GM23248 (cell line): Measurements from ENCODE around the gene SETBP1.

ENCODE experiments used
- EZH2 ChIP-seq: fragments of 200-600 bp; sonication (generic); IDR thresholded peaks from 2 replicates; pipeline ENCODE4 v1.6.1; 2018; ENCODE audit warnings: antibody characterized with exemption, mild to moderate bottlenecking; ENCODE audit not compliant: insufficient read depth, poor library complexity, severe bottlenecking
- EZH2phosphoT487 ChIP-seq: fragments of 200-600 bp; sonication (generic); IDR thresholded peaks from 2 replicates; pipeline ENCODE4 v1.6.1; 2018; ENCODE audit warnings: antibody characterized with exemption, moderate library complexity, mild to moderate bottlenecking, low read depth; ENCODE audit not compliant: insufficient read depth

GRCh38 chr18:44680273-44681075 lies at the start of gene SETBP1:
- TF ChIP-seq EZH2phosphoT487 (no peak), EZH2 (no peak)
